HepG2 (cell line): Measurements from ENCODE around the gene VWA2. TPM values are rescaled to one million over a fixed set of nuclear protein-coding genes. Genes with fewer than 3 reads are reported as not detected.

ENCODE experiments used
- ATAC-seq: fragments of 200-7000 bp; cut with Tn5 transposase; 3 replicates; pipeline ENCODE4 v1.9.1; 2020; ENCODE audit warnings: mild to moderate bottlenecking, moderate library complexity
- BruUV-seq: library from RNA; stranded (reverse); fragments of 400-500 nt; replicated peaks from 2 replicates; lab custom pipeline; 2021; lab: Mats Ljungman, UMichigan
- CTCF ChIA-PET: fragments of 300-600 bp; formaldehyde crosslinking; extraction: SDS; loops from one replicate; lab custom pipeline; 2021; ENCODE audit warnings: low total read pairs, inconsistent platforms, low intra/inter-chr PET ratio; lab: Yijun Ruan, JAX
- POLR2A ChIA-PET: fragments of 350-600 bp; sonication (Branson Sonifier 250); formaldehyde crosslinking; loops from one replicate; lab custom pipeline; 2020; ENCODE audit warnings: antibody characterized with exemption, inconsistent platforms; lab: Yijun Ruan, JAX
- DNase-seq: peaks from one replicate; pipeline ENCODE4 v3.0.0-alpha.2; 2015; ENCODE audit warnings: low spot score
- FAIRE-seq: peaks from 3 replicates; lab custom pipeline; 2011; peaks lifted over from hg19 to GRCh38; lab: Jason Lieb, UNC
- H2AFZ ChIP-seq: one replicate; pipeline ENCODE4 v1.6.1; 2011; ENCODE audit warnings: low read length, inconsistent platforms
- H3K27ac ChIP-seq: fragments of 300-600 bp; 3 replicates; pipeline ENCODE4 v1.8.0; 2011; ENCODE audit warnings: mixed run types, mild to moderate bottlenecking, mixed read lengths, low read length, inconsistent platforms; ENCODE audit not compliant: insufficient read depth; ENCODE audit errors: extremely low read length
- H3K27me3 ChIP-seq, 2 experiments: fragments of 200-600 bp in 1 of 2; 2 replicates in 1 of 2; 3 replicates in 1 of 2; pipeline versions ENCODE4 v1.6.0 to v1.8.0; 2011; ENCODE audit warnings: low read length in 2 of 2, mild to moderate bottlenecking in 2 of 2, moderate library complexity in 2 of 2, inconsistent platforms in 1 of 2; ENCODE audit not compliant: insufficient read depth in 2 of 2, control insufficient read depth in 1 of 2
- H3K36me3 ChIP-seq, 2 experiments: fragments of 200-600 bp in 1 of 2; replicated peaks in 1 of 2; 2 replicates in 1 of 2; 3 replicates in 1 of 2; pipeline versions ENCODE4 v1.5.1 to v1.8.0; 2011; ENCODE audit warnings: low read length in 2 of 2, inconsistent platforms in 1 of 2; ENCODE audit not compliant: insufficient read depth in 2 of 2, control insufficient read depth in 1 of 2
- H3K4me1 ChIP-seq: 2 replicates; pipeline ENCODE4 v1.5.1; 2012; ENCODE audit warnings: low read length, inconsistent platforms; ENCODE audit not compliant: insufficient read depth
- H3K4me2 ChIP-seq: 2 replicates; pipeline ENCODE4 v1.6.0; 2011; ENCODE audit warnings: low read depth, low read length, inconsistent platforms
- H3K4me3 ChIP-seq, 3 experiments: fragments of 200-600 bp in 1 of 3; sonication (generic), shearing (Covaris generic) in 1 of 3; replicated peaks in 1 of 3; 2 replicates each; pipeline ENCODE4 v1.5.1; 2011 to 2016; ENCODE audit warnings: low read length in 3 of 3, inconsistent platforms in 2 of 3, low read depth in 2 of 3, mild to moderate bottlenecking in 2 of 3, control low read depth in 1 of 3, mixed read lengths in 1 of 3; ENCODE audit not compliant: insufficient read depth in 1 of 3
- H3K79me2 ChIP-seq: one replicate; pipeline ENCODE4 v1.6.1; 2011; ENCODE audit warnings: low read length, inconsistent platforms; ENCODE audit not compliant: insufficient read depth
- H3K9ac ChIP-seq: 2 replicates; pipeline ENCODE4 v1.6.0; 2011; ENCODE audit warnings: mild to moderate bottlenecking, low read depth, low read length, inconsistent platforms; ENCODE audit not compliant: insufficient read depth
- H3K9me3 ChIP-seq: 2 replicates; pipeline ENCODE4 v1.5.1; 2012; ENCODE audit warnings: mild to moderate bottlenecking, low read length
- H4K20me1 ChIP-seq: 2 replicates; pipeline ENCODE4 v1.6.0; 2011; ENCODE audit warnings: inconsistent platforms, mild to moderate bottlenecking, low read length, moderate library complexity; ENCODE audit not compliant: insufficient read depth
- HOXD1 ChIP-seq: sonication (generic); formaldehyde crosslinking; IDR thresholded peaks from 2 replicates; pipeline ENCODE4 v1.5.0; 2020; ENCODE audit warnings: missing genetic modification reagents
- MTF2 ChIP-seq: sonication (generic); formaldehyde crosslinking; IDR thresholded peaks from 2 replicates; pipeline ENCODE4 v1.5.0; 2020; ENCODE audit warnings: missing genetic modification reagents, borderline replicate concordance
- NONO ChIP-seq, 2 experiments: fragments of 450-650 bp in 1 of 2; sonication (generic) in 1 of 2; formaldehyde crosslinking in 1 of 2; IDR thresholded peaks in 1 of 2; conservative IDR thresholded peaks in 1 of 2; 2 replicates each; pipeline versions ENCODE4 v1.6.1 to v1.8.0; 2017 to 2022; ENCODE audit warnings: mild to moderate bottlenecking in 1 of 2, missing genetic modification reagents in 1 of 2, moderate library complexity in 1 of 2
- SALL1 ChIP-seq: sonication (generic); formaldehyde crosslinking; IDR thresholded peaks from 2 replicates; pipeline ENCODE4 v1.8.0; 2022; ENCODE audit warnings: mild to moderate bottlenecking, missing genetic modification reagents
- SNAPC5 ChIP-seq: sonication (generic); formaldehyde crosslinking; IDR thresholded peaks from 2 replicates; pipeline ENCODE4 v1.8.1; 2023; ENCODE audit warnings: mild to moderate bottlenecking, missing genetic modification reagents, borderline replicate concordance
- SNRNP70 ChIP-seq: fragments of 200-400 bp; formaldehyde crosslinking; IDR thresholded peaks from 2 replicates; pipeline ENCODE4 v1.6.1; 2017; ENCODE audit warnings: mild to moderate bottlenecking, low read depth, low read length, moderate library complexity
- ZC3H13 ChIP-seq: sonication (generic); formaldehyde crosslinking; IDR thresholded peaks from 2 replicates; pipeline ENCODE4 v1.8.1; 2023; ENCODE audit warnings: mild to moderate bottlenecking, missing genetic modification reagents, moderate library complexity
- ZNF383 ChIP-seq: sonication (generic); formaldehyde crosslinking; IDR thresholded peaks from 2 replicates; pipeline ENCODE4 v1.4.0; 2020; ENCODE audit warnings: missing genetic modification reagents, mild to moderate bottlenecking, borderline replicate concordance
- ZNF570 ChIP-seq: sonication (generic); formaldehyde crosslinking; IDR thresholded peaks from 2 replicates; pipeline ENCODE4 v1.4.0; 2020; ENCODE audit warnings: mild to moderate bottlenecking, missing genetic modification reagents, borderline replicate concordance
- WGBS: methylation state at CpG from one replicate; pipeline ENCODE4 v1.1.6; 2017; ENCODE audit warnings: low lambda C conversion rate; 5-methylcytosine and 5-hydroxymethylcytosine counted together
- in situ Hi-C: cut with HindIII; loops from 2 replicates; pipeline ENCODE4 v1.10.0; 2017; ENCODE audit warnings: low pct_unique_long_range_greater_than_20kb; ENCODE audit not compliant: extremely low pct_ligation_motif_present
- intact Hi-C: fragments of 100-400 bp; cut with micrococcal nuclease; formaldehyde crosslinking; loops from one replicate; pipeline ENCODE4 v1.10.0; 2022; ENCODE audit not compliant: unreplicated experiment
- polyA plus RNA-seq, 8 experiments: library from polyadenylated mRNA; depleted of rRNA in 3 of 8; stranded (reverse) in 7 of 8; unstranded in 1 of 8; fragments of >200 nt; fragmentation: Illumina TruSeq in 4 of 8; extraction: Trizol in 4 of 8; gene quantifications; 2 replicates each; pipeline versions ENCODE4 v1.2.1 to v1.2.3, GENCODE V29; 2011 to 2016; ENCODE audit warnings: low read depth in 4 of 8, missing spikeins in 1 of 8, mixed read lengths in 1 of 8; ENCODE audit not compliant: insufficient read depth in 1 of 8
- total RNA-seq, 5 experiments: library from RNA; depleted of rRNA; stranded (reverse); fragments of >200 nt; fragmentation: Illumina TruSeq; extraction: Trizol; gene quantifications; 2 replicates each; pipeline ENCODE4 v1.2.3, GENCODE V29; 2016; ENCODE audit warnings: low read depth in 1 of 5
- TF ChIP-seq, protein P1 (sequence below): sonication (generic); formaldehyde crosslinking; IDR thresholded peaks from 2 replicates; pipeline ENCODE4 v1.4.0; 2020; ENCODE audit warnings: missing genetic modification reagents
- TF ChIP-seq, protein P2 (sequence below): IDR thresholded peaks from 2 replicates; pipeline ENCODE4 v1.6.1; 2012; ENCODE audit warnings: low read depth, low read length, improper control_type of control experiment
- TF ChIP-seq, protein P3 (sequence below): sonication (generic); formaldehyde crosslinking; IDR thresholded peaks from 2 replicates; pipeline ENCODE4 v1.8.0; 2022; ENCODE audit warnings: mild to moderate bottlenecking, missing genetic modification reagents; ENCODE audit not compliant: insufficient replicate concordance
- TF ChIP-seq, protein P4 (sequence below), 2 experiments: sonication (generic) in 1 of 2; formaldehyde crosslinking in 1 of 2; IDR thresholded peaks; 2 replicates each; pipeline versions ENCODE4 v1.4.0 to v1.6.1; 2018 to 2020; ENCODE audit warnings: missing genetic modification reagents in 2 of 2, borderline replicate concordance in 1 of 2, low read depth in 1 of 2, mild to moderate bottlenecking in 1 of 2, missing biosample characterization in 1 of 2

Gene VWA2
- total and polyA plus RNA-seq, 2 of the 13 experiments (the other 11 are each of a cell fraction or from before 2014, with no cell fraction given): not detected

GRCh38 chr10:114189700-114190099, 49.4 kb upstream of the VWA2 start:
- H3K4me2 ChIP-seq: no peak overlapping the region
- peaks cover 0 to 4% of the 10 kb centered on the region in 2 experiments; a peak in 1 of 5 replicates for H3K27me3 ChIP-seq
- H4K20me1 ChIP-seq: no peaks in the 10 kb centered on the region
- H3K9ac ChIP-seq: no peak overlapping the region
- no peaks in the 10 kb centered on the region for H3K36me3 ChIP-seq
- BruUV-seq: no TSS peak
- in situ Hi-C loops: no loop called here
- no peak for DNase-seq
- FAIRE-seq: no peak
- no peaks in the 10 kb centered on the region for H3K79me2 ChIP-seq
- no peak overlapping the region for H2AFZ ChIP-seq
- no peak overlapping the region for H3K4me3 ChIP-seq
- ATAC-seq: no peak
- CTCF ChIA-PET: no interaction called here
- TF ChIP-seq SNAPC5 (no peak), HOXD1 (CRISPR knock-in tag) (no peak), ZNF383 (CRISPR knock-in tag) (no peak), SNRNP70 (no peak), NONO (IDR thresholded peaks at IDR 0.05) (no peak), NONO (CRISPR knock-in tag; conservative IDR thresholded peaks at IDR 0.05) (no peak), ZNF570 (CRISPR knock-in tag) (no peak), MTF2 (CRISPR knock-in tag) (no peak), SALL1 (CRISPR knock-in tag) (no peak), ZC3H13 (CRISPR knock-in tag) (no peak)
- TF ChIP-seq, protein P1, sequence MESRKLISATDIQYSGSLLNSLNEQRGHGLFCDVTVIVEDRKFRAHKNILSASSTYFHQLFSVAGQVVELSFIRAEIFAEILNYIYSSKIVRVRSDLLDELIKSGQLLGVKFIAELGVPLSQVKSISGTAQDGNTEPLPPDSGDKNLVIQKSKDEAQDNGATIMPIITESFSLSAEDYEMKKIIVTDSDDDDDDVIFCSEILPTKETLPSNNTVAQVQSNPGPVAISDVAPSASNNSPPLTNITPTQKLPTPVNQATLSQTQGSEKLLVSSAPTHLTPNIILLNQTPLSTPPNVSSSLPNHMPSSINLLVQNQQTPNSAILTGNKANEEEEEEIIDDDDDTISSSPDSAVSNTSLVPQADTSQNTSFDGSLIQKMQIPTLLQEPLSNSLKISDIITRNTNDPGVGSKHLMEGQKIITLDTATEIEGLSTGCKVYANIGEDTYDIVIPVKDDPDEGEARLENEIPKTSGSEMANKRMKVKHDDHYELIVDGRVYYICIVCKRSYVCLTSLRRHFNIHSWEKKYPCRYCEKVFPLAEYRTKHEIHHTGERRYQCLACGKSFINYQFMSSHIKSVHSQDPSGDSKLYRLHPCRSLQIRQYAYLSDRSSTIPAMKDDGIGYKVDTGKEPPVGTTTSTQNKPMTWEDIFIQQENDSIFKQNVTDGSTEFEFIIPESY (CRISPR knock-in tag): no peak
- TF ChIP-seq, protein P2, sequence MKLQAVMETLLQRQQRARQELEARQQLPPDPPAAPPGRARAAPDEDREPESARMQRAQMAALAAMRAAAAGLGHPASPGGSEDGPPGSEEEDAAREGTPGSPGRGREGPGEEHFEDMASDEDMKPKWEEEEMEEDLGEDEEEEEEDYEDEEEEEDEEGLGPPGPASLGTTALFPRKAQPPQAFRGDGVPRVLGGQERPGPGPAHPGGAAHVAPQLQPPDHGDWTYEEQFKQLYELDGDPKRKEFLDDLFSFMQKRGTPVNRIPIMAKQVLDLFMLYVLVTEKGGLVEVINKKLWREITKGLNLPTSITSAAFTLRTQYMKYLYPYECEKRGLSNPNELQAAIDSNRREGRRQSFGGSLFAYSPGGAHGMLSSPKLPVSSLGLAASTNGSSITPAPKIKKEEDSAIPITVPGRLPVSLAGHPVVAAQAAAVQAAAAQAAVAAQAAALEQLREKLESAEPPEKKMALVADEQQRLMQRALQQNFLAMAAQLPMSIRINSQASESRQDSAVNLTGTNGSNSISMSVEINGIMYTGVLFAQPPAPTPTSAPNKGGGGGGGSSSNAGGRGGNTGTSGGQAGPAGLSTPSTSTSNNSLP: no peak
- TF ChIP-seq, protein P3, sequence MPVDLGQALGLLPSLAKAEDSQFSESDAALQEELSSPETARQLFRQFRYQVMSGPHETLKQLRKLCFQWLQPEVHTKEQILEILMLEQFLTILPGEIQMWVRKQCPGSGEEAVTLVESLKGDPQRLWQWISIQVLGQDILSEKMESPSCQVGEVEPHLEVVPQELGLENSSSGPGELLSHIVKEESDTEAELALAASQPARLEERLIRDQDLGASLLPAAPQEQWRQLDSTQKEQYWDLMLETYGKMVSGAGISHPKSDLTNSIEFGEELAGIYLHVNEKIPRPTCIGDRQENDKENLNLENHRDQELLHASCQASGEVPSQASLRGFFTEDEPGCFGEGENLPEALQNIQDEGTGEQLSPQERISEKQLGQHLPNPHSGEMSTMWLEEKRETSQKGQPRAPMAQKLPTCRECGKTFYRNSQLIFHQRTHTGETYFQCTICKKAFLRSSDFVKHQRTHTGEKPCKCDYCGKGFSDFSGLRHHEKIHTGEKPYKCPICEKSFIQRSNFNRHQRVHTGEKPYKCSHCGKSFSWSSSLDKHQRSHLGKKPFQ (CRISPR knock-in tag): no peak
- TF ChIP-seq, protein P4, sequence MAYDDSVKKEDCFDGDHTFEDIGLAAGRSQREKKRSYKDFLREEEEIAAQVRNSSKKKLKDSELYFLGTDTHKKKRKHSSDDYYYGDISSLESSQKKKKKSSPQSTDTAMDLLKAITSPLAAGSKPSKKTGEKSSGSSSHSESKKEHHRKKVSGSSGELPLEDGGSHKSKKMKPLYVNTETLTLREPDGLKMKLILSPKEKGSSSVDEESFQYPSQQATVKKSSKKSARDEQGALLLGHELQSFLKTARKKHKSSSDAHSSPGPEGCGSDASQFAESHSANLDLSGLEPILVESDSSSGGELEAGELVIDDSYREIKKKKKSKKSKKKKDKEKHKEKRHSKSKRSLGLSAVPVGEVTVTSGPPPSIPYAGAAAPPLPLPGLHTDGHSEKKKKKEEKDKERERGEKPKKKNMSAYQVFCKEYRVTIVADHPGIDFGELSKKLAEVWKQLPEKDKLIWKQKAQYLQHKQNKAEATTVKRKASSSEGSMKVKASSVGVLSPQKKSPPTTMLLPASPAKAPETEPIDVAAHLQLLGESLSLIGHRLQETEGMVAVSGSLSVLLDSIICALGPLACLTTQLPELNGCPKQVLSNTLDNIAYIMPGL (CRISPR knock-in tag; IDR thresholded peaks at IDR 0.05; ENCODE audit: borderline replicate concordance in 1 of 2, low read depth in 1 of 2): no peak
- TF ChIP-seq, all 625 proteins: peak for 0
- Histone ChIP-seq H3K27ac (no peak overlapping the region), H3K4me1 (no peaks in the 10 kb centered on the region), H3K9me3 (no peaks in the 10 kb centered on the region)
- WGBS: 57% methylated on average over 8 of the region's 8 CpGs
- POLR2A ChIA-PET: no interaction called here
- intact Hi-C loops: no loop called here
